Esophagus (tissue), 2 donors: Measurements from ENCODE around the gene RBM39. TPM values are rescaled to one million over a fixed set of nuclear protein-coding genes. Genes with fewer than 3 reads are reported as not detected.
"Not testable (repeated sequence)": the region's sequence is repeated elsewhere in the genome, so short reads cannot be mapped to it uniquely, and the experiment has no call there.

Experiments used
- H3K27ac ChIP-seq, 2 donors: one replicate each; pipeline ENCODE4 v1.5.1; 2013; ENCODE audit warnings: low read depth in 2 of 2, mild to moderate bottlenecking in 2 of 2, inconsistent platforms in 1 of 2, low read length in 1 of 2, moderate library complexity in 1 of 2
- H3K27me3 ChIP-seq, 2 donors: one replicate each; pipeline ENCODE4 v1.6.1; 2013; ENCODE audit warnings: low read length in 2 of 2, control low read depth in 1 of 2, mild to moderate bottlenecking in 1 of 2; ENCODE audit not compliant: insufficient read depth in 2 of 2, control insufficient read depth in 1 of 2
- H3K36me3 ChIP-seq, 2 donors: one replicate each; pipeline ENCODE4 v1.6.1; 2013; ENCODE audit warnings: low read length in 1 of 2; ENCODE audit not compliant: control insufficient read depth in 2 of 2, insufficient read depth in 2 of 2
- H3K4me1 ChIP-seq, 2 donors: one replicate each; pipeline ENCODE4 v1.6.1; 2013; ENCODE audit warnings: low read length in 1 of 2; ENCODE audit not compliant: control insufficient read depth in 2 of 2, insufficient read depth in 2 of 2
- H3K4me3 ChIP-seq, 2 donors: one replicate each; pipeline ENCODE4 v1.5.1; 2013; ENCODE audit warnings: low read length in 2 of 2, mild to moderate bottlenecking in 2 of 2, low read depth in 1 of 2, moderate library complexity in 1 of 2
- H3K9me3 ChIP-seq, 2 donors: one replicate each; pipeline ENCODE4 v1.6.1; 2013; ENCODE audit warnings: mild to moderate bottlenecking in 2 of 2, low read depth in 1 of 2, low read length in 1 of 2, moderate library complexity in 1 of 2; ENCODE audit not compliant: control insufficient read depth in 2 of 2, insufficient read depth in 1 of 2
- WGBS, 2 donors: extraction: QIAGEN DNeasy Blood & Tissue Kit; methylation state at CpG; one replicate each; pipeline ENCODE4 v1.1.7; 2013; 5-methylcytosine and 5-hydroxymethylcytosine counted together
- polyA plus RNA-seq, 2 donors: library from polyadenylated mRNA; stranded (reverse); fragments of 200-250 nt; gene quantifications; one replicate each; pipeline ENCODE4 v1.2.3, GENCODE V29; 2013
- donor health status: healthy with polysubstance abuse.
- donor health status: Bipolar disorder and iron deficiency.

The RBM39 gene
- polyA plus RNA-seq, 2 donors: 164 to 335 TPM

DNA sequence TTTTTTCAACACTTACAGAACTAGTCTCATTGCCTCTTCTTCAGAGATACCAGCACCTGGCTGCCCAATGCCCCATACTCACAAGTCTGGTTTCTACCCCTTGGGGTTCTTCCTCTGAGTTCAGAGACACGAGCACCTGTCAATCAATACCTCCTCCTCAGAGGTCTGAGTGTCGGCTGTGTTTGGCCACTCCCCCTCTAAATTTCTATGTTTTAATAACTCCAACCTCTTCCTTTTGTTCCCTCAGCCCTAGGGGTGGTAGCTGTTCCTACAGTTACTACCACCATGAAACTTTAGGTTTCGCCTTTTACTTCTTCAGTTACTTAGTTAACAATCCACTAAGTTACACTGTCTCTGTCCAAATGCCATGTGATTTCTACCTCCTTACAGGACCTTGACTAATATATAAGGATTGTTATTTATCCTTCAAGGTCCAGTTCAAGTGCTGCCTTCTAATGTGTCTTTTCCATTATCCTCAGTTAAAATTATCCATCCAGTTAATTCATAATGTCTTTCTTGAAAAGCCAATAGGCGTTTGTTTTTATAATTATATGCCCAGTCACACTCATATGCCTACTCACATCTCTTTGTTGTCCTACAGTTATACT, 15.1 kb upstream of the RBM39 start:
- 63 to 67% methylated on average over 4 of the region's 4 CpGs for WGBS, 2 donors
- Histone ChIP-seq H3K27me3 (no peaks in the 10 kb centered on the region), H3K36me3 (no peaks in the 10 kb centered on the region), H3K4me3 (no peak overlapping the region), H3K4me1 (no peaks in the 10 kb centered on the region), H3K27ac (no peak overlapping the region), H3K9me3 (no peaks in the 10 kb centered on the region)

- Histone ChIP-seq H3K27ac (no peak overlapping the region), H3K36me3 (no peaks in the 10 kb centered on the region), H3K9me3 (no peaks in the 10 kb centered on the region), H3K27me3 (no peaks in the 10 kb centered on the region), H3K4me1 (no peaks in the 10 kb centered on the region), H3K4me3 (no peak overlapping the region)
- WGBS, 2 donors: 92 to 94% methylated on average over 4 of the region's 4 CpGs
Observed at GRCh38 chr20:35756404-35756803, 14.3 kb upstream of the RBM39 start.

DNA sequence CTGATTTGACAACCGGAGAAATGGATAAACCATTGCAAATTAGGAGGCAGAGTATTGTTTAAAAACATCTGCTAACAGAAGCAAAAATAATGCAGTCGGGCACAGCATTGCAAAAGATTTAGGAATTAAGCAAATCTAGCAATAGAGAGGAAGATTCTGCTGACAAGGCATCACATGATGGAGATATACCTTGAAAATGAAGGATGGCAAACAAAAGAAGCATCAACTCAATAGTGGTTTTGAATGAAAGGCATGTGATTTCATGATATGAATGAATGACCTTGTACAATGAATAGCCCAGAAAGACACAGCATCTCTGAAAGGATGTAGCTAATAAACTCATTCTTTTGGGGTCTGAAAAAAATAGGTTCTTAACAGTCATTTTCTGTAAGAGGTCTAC, 8.6 kb upstream of the RBM39 start:
- Histone ChIP-seq H3K4me1 (no peaks in the 10 kb centered on the region), H3K27me3 (no peaks in the 10 kb centered on the region), H3K27ac (no peak overlapping the region), H3K4me3 (no peak overlapping the region), H3K36me3 (no peaks in the 10 kb centered on the region), H3K9me3 (no peaks in the 10 kb centered on the region)
- 55 to 62% methylated on average over 2 of the region's 2 CpGs for WGBS, 2 donors

GRCh38 chr20:35744492-35744841, 2.4 kb upstream of the RBM39 start:
- H3K27ac ChIP-seq, H3K4me3 ChIP-seq, H3K27me3 ChIP-seq: not testable (repeated sequence)

GRCh38 chr20:35743693-35744491, 1.8 kb upstream of the RBM39 start:
- peak overlapping the region; percentile 27 to 70 for H3K27ac ChIP-seq
- H3K4me1 ChIP-seq: no peaks in the 10 kb centered on the region
- no peak overlapping the region for H3K4me3 ChIP-seq
- H3K27me3 ChIP-seq: no peaks in the 10 kb centered on the region
- WGBS, 2 donors: 70 to 72% methylated on average over 15 of the region's 15 CpGs
- H3K36me3 ChIP-seq: peaks cover 0 to 6% of the 10 kb centered on the region in 2 donors
- H3K9me3 ChIP-seq: no peaks in the 10 kb centered on the region

More at GRCh38 chr20:35744492-35744841, 2.4 kb upstream of the RBM39 start:
- not testable (repeated sequence) for H3K4me1 ChIP-seq, H3K9me3 ChIP-seq, H3K36me3 ChIP-seq
- 88 to 96% methylated on average over 3 of the region's 3 CpGs for WGBS, 2 donors

DNA sequence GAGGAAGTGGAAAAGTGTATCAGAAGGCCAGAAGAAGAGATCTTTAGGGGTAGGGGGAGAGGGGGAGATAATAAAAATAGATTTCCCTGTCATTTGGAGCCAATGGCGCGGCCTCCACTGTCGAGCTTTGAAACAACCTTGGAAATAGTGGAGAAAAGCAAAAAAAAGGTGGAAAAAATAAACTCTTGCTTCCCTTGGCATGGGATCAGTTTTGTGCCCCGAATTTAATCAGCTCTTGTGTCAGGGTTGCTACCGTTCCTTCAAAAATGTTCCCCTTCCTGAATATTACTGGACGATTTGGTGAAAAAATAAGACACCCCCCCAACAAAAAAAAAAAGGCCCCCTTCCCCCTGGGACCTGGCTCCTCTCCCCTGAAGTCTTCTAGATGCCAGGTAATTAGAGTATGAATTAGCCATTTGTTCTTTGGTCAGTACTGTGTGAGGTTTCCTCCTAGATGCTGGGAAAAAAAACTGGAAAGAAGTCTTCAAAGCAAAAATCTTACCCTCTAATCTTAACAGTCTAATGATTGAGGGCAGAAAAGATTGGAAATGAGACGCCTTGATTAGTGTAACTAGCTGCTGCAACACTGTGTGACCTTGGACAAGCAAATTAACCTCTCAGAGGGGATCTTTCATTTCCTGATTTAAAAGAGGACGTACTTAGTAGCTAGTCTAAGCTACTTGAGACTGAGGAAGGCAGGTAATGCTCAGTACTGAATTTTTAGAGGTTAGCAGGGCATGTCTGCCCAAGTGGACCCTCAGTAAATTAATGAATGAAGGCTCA, 872 bp upstream of the RBM39 start:
- H3K4me1 ChIP-seq: no peaks in the 10 kb centered on the region
- no peaks in the 10 kb centered on the region for H3K27me3 ChIP-seq
- H3K4me3 ChIP-seq: peak overlapping the region; percentile 44 to 79
- H3K36me3 ChIP-seq: peaks cover 0 to 6% of the 10 kb centered on the region in 2 donors
- WGBS, 2 donors: 1 to 2% methylated on average over 8 of the region's 8 CpGs
- peak overlapping the region; percentile 75 to 92 for H3K27ac ChIP-seq
- H3K9me3 ChIP-seq: no peaks in the 10 kb centered on the region

DNA sequence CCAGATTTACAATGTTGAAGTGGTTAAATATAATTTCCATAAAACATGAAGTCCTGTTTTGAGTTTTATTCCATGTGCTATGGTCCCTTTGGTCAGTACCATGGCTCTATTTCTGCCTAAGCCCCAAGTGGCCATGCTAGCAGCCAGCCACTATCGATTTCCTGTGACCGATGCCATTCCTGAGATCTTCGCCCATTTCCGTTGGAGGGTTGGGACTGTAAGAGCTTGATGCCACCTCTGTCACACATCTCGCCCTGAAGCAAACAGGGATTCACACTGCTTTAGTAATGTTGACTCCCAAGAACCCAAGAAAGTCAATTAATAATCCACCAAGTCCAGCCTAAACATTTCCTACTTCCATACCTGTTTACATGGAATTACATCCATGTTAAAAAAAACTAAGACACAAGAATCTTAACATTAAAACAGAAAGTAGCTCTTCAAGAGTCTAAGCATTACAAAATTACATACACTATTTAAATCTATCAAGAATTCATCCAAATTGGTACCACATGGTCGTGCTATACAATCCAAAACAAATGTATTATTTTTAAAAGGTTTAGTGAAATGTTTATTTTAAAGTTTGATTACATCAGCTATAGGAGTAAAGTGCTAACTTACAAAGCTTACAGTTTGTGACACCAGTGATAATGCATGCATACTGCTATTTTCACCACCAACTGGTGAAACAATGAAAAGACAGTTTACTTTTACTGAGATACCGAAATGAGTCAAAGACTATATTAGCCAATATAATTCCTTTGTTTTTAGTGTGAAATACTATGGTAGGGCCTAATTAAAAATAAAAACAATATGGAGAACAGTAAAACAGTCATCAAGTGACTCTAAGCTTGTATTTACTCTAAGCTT, 2.5 kb downstream of the RBM39 start:
- Histone ChIP-seq H3K27me3 (no peaks in the 10 kb centered on the region), H3K27ac (no peak overlapping the region), H3K9me3 (no peaks in the 10 kb centered on the region), H3K4me1 (no peaks in the 10 kb centered on the region), H3K4me3 (peak overlapping the region in 1 of 2 donors; percentile 97), H3K36me3 (peaks cover 0 to 8% of the 10 kb centered on the region in 2 donors)
- WGBS, 2 donors: 44 to 50% methylated on average over 7 of the region's 7 CpGs

- 46 to 48% methylated on average over 4 of the region's 4 CpGs for WGBS, 2 donors
- H3K27ac ChIP-seq: no peak overlapping the region
- peaks cover 0 to 8% of the 10 kb centered on the region in 2 donors for H3K36me3 ChIP-seq
Observed at GRCh38 chr20:35738410-35739179, 3.5 kb downstream of the RBM39 start.

More at GRCh38 chr20:35738410-35739179, 3.5 kb downstream of the RBM39 start:
- no peak overlapping the region for H3K4me3 ChIP-seq
- no peaks in the 10 kb centered on the region for H3K27me3 ChIP-seq
- H3K4me1 ChIP-seq: no peaks in the 10 kb centered on the region
- H3K9me3 ChIP-seq: no peaks in the 10 kb centered on the region
